Measurements from ENCODE around the gene RABGAP1L. TPM values are rescaled to one million over a fixed set of nuclear protein-coding genes. Genes with fewer than 3 reads are reported as not detected.

Gene RABGAP1L
- total RNA-seq, 2 experiments from 2014 or later: 59.8 to 67.6 TPM

GRCh38 chr1:174990382-174990999 is 831.2 kb downstream of the RABGAP1L start:
- Mint-ChIP-seq H3K27me3 (no peaks in the 10 kb centered on the region), H3K27ac (peak overlapping the region; percentile 93), H3K4me1 (ENCODE audit: low read depth) (peaks cover 30% of the 10 kb centered on the region), H3K9me3 (no peaks in the 10 kb centered on the region), H3K4me3 (peak overlapping the region; percentile 82), H3K36me3 (ENCODE audit: low read depth) (peaks cover 35% of the 10 kb centered on the region)
- POLR2A ChIA-PET: interaction anchor here (0.7 to 3.6 kb wide), 7 partner anchors 9 to 191 kb away, joined by 3 to 43 read pairs (median 6); partner anchors contain the start of gene CACYBP
- Histone ChIP-seq H3K4me3 (ENCODE audit: low read length) (peak overlapping the region; percentile 59), H3K27me3 (ENCODE audit: control insufficient read depth in 1 of 2, insufficient read depth in 2 of 2, low read length in 2 of 2) (no peaks in the 10 kb centered on the region), H3K4me1 (ENCODE audit: insufficient read depth, low read length) (peaks cover 6% of the 10 kb centered on the region), H3K27ac (ENCODE audit: low read depth in 1 of 2, low read length in 2 of 2) (peak overlapping the region; percentile 32 to 69), H3K36me3 (ENCODE audit: insufficient read depth, low read length) (peaks cover 6% of the 10 kb centered on the region), H3K9me3 (ENCODE audit: control insufficient read depth in 1 of 2, insufficient read depth in 1 of 2, low read length in 2 of 2) (no peaks in the 10 kb centered on the region)
- peak in 3 of 14 experiments; percentile 57 to 73 (median 61) for DNase-seq
- no peak for TF ChIP-seq CTCF (IDR thresholded peaks at IDR 0.05)
- intact Hi-C loops (cut with DNase I, micrococcal nuclease): no loop called here
- CTCF ChIA-PET: interaction anchor here (1.0 kb wide), 1 partner anchor 8 kb away, joined by 3 read pairs; no protein-coding TSS in a partner anchor
- peak; percentile 77 for ATAC-seq (ENCODE audit: poor library complexity)

- Mint-ChIP-seq H3K27ac (peak overlapping the region; percentile 93), H3K4me3 (peak overlapping the region; percentile 20), H3K9me3 (no peaks in the 10 kb centered on the region), H3K27me3 (no peaks in the 10 kb centered on the region), H3K36me3 (ENCODE audit: low read depth) (peaks cover 27% of the 10 kb centered on the region), H3K4me1 (ENCODE audit: low read depth) (peaks cover 28% of the 10 kb centered on the region)
- Histone ChIP-seq H3K4me1 (ENCODE audit: insufficient read depth, low read length) (peaks cover 6% of the 10 kb centered on the region), H3K27ac (ENCODE audit: low read depth in 1 of 2, low read length in 2 of 2) (no peak overlapping the region), H3K4me3 (ENCODE audit: low read length) (no peak overlapping the region), H3K27me3 (ENCODE audit: control insufficient read depth in 1 of 2, insufficient read depth in 2 of 2, low read length in 2 of 2) (no peaks in the 10 kb centered on the region), H3K36me3 (ENCODE audit: insufficient read depth, low read length) (peaks cover 6% of the 10 kb centered on the region), H3K9me3 (ENCODE audit: control insufficient read depth in 1 of 2, insufficient read depth in 1 of 2, low read length in 2 of 2) (no peaks in the 10 kb centered on the region)
- CTCF ChIA-PET: interaction anchor here (0.6 kb wide), 1 partner anchor 116 kb away, joined by 3 read pairs; no protein-coding TSS in a partner anchor
- DNase-seq (no peak), ATAC-seq (ENCODE audit: poor library complexity) (no peak)
- no peak for TF ChIP-seq CTCF (IDR thresholded peaks at IDR 0.05)
- POLR2A ChIA-PET: interaction anchor here (1.0 to 3.6 kb wide), 4 partner anchors 8 to 32 kb away, joined by 3 to 43 read pairs (median 4); partner anchors contain the start of gene CACYBP
- intact Hi-C loops (cut with DNase I, micrococcal nuclease): no loop called here
These were observed 832.2 kb downstream of the RABGAP1L start for GRCh38 chr1:174991473-174991872.

- no peak for DNase-seq
- no peak overlapping the region for H3K4me3 Mint-ChIP-seq
- intact Hi-C loops (cut with DNase I, micrococcal nuclease): loop anchor here in 1 of 2 experiments (5.0 kb wide), 4 partner anchors 33 to 1128 kb away; partner anchors contain the start of genes GAS5 and ZBTB37
- ATAC-seq (ENCODE audit: poor library complexity): no peak
- Histone ChIP-seq H3K27ac (ENCODE audit: low read depth in 1 of 2, low read length in 2 of 2) (no peak overlapping the region), H3K36me3 (ENCODE audit: insufficient read depth, low read length) (no peaks in the 10 kb centered on the region), H3K4me1 (ENCODE audit: insufficient read depth, low read length) (peaks cover 10% of the 10 kb centered on the region), H3K4me3 (ENCODE audit: low read length) (no peak overlapping the region), H3K27me3 (ENCODE audit: control insufficient read depth in 1 of 2, insufficient read depth in 2 of 2, low read length in 2 of 2) (no peaks in the 10 kb centered on the region), H3K9me3 (ENCODE audit: control insufficient read depth in 1 of 2, insufficient read depth in 1 of 2, low read length in 2 of 2) (no peaks in the 10 kb centered on the region)
- H3K4me1 Mint-ChIP-seq (ENCODE audit: low read depth): peaks cover 17% of the 10 kb centered on the region
- POLR2A ChIA-PET: interaction anchor here (0.9 kb wide), 1 partner anchor 29 kb away, joined by 3 read pairs; no protein-coding TSS in a partner anchor
- H3K9me3 Mint-ChIP-seq: no peaks in the 10 kb centered on the region
- CTCF ChIA-PET: interaction anchor here (0.5 kb wide), 1 partner anchor 34 kb away, joined by 3 read pairs; no protein-coding TSS in a partner anchor
- peaks cover 5% of the 10 kb centered on the region for H3K36me3 Mint-ChIP-seq (ENCODE audit: low read depth)
- no peak overlapping the region for H3K27ac Mint-ChIP-seq
- H3K27me3 Mint-ChIP-seq: no peaks in the 10 kb centered on the region
- no peak for TF ChIP-seq CTCF (IDR thresholded peaks at IDR 0.05)
These were observed 835.8 kb downstream of the RABGAP1L start for GRCh38 chr1:174995121-174995520.

All from CD4-positive, alpha-beta T cell (primary cell).